Activated naive CD8-positive, alpha-beta T cell treated with anti-CD3 and anti-CD28 coated beads for 36 hours (primary cell): ENCODE measurements around the gene SERGEF. TPM values are rescaled to one million over a fixed set of nuclear protein-coding genes. Genes with fewer than 3 reads are reported as not detected.

Source experiments
- DNase-seq: peaks from one replicate; pipeline ENCODE4 v3.0.0; 2021
- H3K27ac Mint-ChIP-seq: one replicate; pipeline ENCODE4 v1.8.0; 2022; ENCODE audit warnings: mild to moderate bottlenecking, moderate library complexity, mixed read lengths
- H3K27me3 Mint-ChIP-seq: one replicate; pipeline ENCODE4 v1.8.0; 2022; ENCODE audit warnings: mild to moderate bottlenecking, mixed read lengths
- H3K36me3 Mint-ChIP-seq: one replicate; pipeline ENCODE4 v1.8.0; 2021; ENCODE audit warnings: mild to moderate bottlenecking, mixed read lengths
- H3K4me1 Mint-ChIP-seq: one replicate; pipeline ENCODE4 v1.8.0; 2021; ENCODE audit warnings: mixed read lengths
- H3K4me3 Mint-ChIP-seq: one replicate; pipeline ENCODE4 v1.8.0; 2022; ENCODE audit warnings: mild to moderate bottlenecking, moderate library complexity, mixed read lengths
- H3K9me3 Mint-ChIP-seq: one replicate; pipeline ENCODE4 v1.8.0; 2022; ENCODE audit warnings: mixed read lengths
- total RNA-seq, 2 experiments: library from RNA; stranded (reverse); gene quantifications; one replicate each; pipeline ENCODE4 v1.2.3, GENCODE V29; 2021

Gene SERGEF
- total RNA-seq, 2 experiments from 2014 or later: 37.0 to 38.0 TPM

GRCh38 chr11:17778956-17779860, 233.6 kb downstream of the SERGEF start:
- H3K27me3 Mint-ChIP-seq: no peaks in the 10 kb centered on the region
- H3K4me1 Mint-ChIP-seq: no peaks in the 10 kb centered on the region
- no peaks in the 10 kb centered on the region for H3K9me3 Mint-ChIP-seq
- no peaks in the 10 kb centered on the region for H3K36me3 Mint-ChIP-seq
- no peak overlapping the region for H3K4me3 Mint-ChIP-seq
- no peak for DNase-seq
- no peak overlapping the region for H3K27ac Mint-ChIP-seq

GRCh38 chr11:17778352-17778751, 234.5 kb downstream of the SERGEF start:
- H3K27me3 Mint-ChIP-seq: no peaks in the 10 kb centered on the region
- H3K4me3 Mint-ChIP-seq: no peak overlapping the region
- DNase-seq: no peak
- no peak overlapping the region for H3K27ac Mint-ChIP-seq
- no peaks in the 10 kb centered on the region for H3K9me3 Mint-ChIP-seq
- no peaks in the 10 kb centered on the region for H3K36me3 Mint-ChIP-seq
- H3K4me1 Mint-ChIP-seq: no peaks in the 10 kb centered on the region

- Mint-ChIP-seq H3K36me3 (no peaks in the 10 kb centered on the region), H3K4me3 (no peak overlapping the region), H3K4me1 (no peaks in the 10 kb centered on the region), H3K9me3 (no peaks in the 10 kb centered on the region), H3K27me3 (no peaks in the 10 kb centered on the region), H3K27ac (no peak overlapping the region)
- no peak for DNase-seq
Measured at GRCh38 chr11:17777738-17778091, 235.1 kb downstream of the SERGEF start.

GRCh38 chr11:17777086-17777737, 235.6 kb downstream of the SERGEF start:
- Mint-ChIP-seq H3K4me1 (no peaks in the 10 kb centered on the region), H3K4me3 (no peak overlapping the region), H3K27me3 (no peaks in the 10 kb centered on the region), H3K9me3 (no peaks in the 10 kb centered on the region), H3K27ac (no peak overlapping the region), H3K36me3 (no peaks in the 10 kb centered on the region)
- DNase-seq: no peak

- H3K9me3 Mint-ChIP-seq: no peaks in the 10 kb centered on the region
- H3K27ac Mint-ChIP-seq: no peak overlapping the region
- no peak for DNase-seq
- H3K4me1 Mint-ChIP-seq: no peaks in the 10 kb centered on the region
- H3K4me3 Mint-ChIP-seq: no peak overlapping the region
- no peaks in the 10 kb centered on the region for H3K36me3 Mint-ChIP-seq
- no peaks in the 10 kb centered on the region for H3K27me3 Mint-ChIP-seq
Measured at GRCh38 chr11:17776212-17776875, 236.5 kb downstream of the SERGEF start.

GRCh38 chr11:17775507-17776211, 237.2 kb downstream of the SERGEF start:
- H3K36me3 Mint-ChIP-seq: no peaks in the 10 kb centered on the region
- DNase-seq: no peak
- H3K27me3 Mint-ChIP-seq: no peaks in the 10 kb centered on the region
- H3K9me3 Mint-ChIP-seq: no peaks in the 10 kb centered on the region
- H3K4me3 Mint-ChIP-seq: no peak overlapping the region
- H3K4me1 Mint-ChIP-seq: no peaks in the 10 kb centered on the region
- H3K27ac Mint-ChIP-seq: no peak overlapping the region

- H3K27ac Mint-ChIP-seq: no peak overlapping the region
- no peaks in the 10 kb centered on the region for H3K36me3 Mint-ChIP-seq
- no peaks in the 10 kb centered on the region for H3K9me3 Mint-ChIP-seq
- no peak for DNase-seq
- no peaks in the 10 kb centered on the region for H3K4me1 Mint-ChIP-seq
- H3K4me3 Mint-ChIP-seq: no peak overlapping the region
- no peaks in the 10 kb centered on the region for H3K27me3 Mint-ChIP-seq
Measured at GRCh38 chr11:17775035-17775348, 237.9 kb downstream of the SERGEF start.

- H3K4me3 Mint-ChIP-seq: no peak overlapping the region
- H3K36me3 Mint-ChIP-seq: no peaks in the 10 kb centered on the region
- no peak overlapping the region for H3K27ac Mint-ChIP-seq
- no peaks in the 10 kb centered on the region for H3K9me3 Mint-ChIP-seq
- H3K27me3 Mint-ChIP-seq: no peaks in the 10 kb centered on the region
- H3K4me1 Mint-ChIP-seq: no peaks in the 10 kb centered on the region
- DNase-seq: no peak
Measured at GRCh38 chr11:17774232-17775034, 238.4 kb downstream of the SERGEF start.

GRCh38 chr11:17773674-17774073, 239.2 kb downstream of the SERGEF start:
- Mint-ChIP-seq H3K36me3 (no peaks in the 10 kb centered on the region), H3K27me3 (no peaks in the 10 kb centered on the region), H3K4me3 (no peak overlapping the region), H3K27ac (no peak overlapping the region), H3K4me1 (no peaks in the 10 kb centered on the region), H3K9me3 (no peaks in the 10 kb centered on the region)
- DNase-seq: no peak

- H3K4me3 Mint-ChIP-seq: no peak overlapping the region
- no peaks in the 10 kb centered on the region for H3K36me3 Mint-ChIP-seq
- no peak overlapping the region for H3K27ac Mint-ChIP-seq
- no peaks in the 10 kb centered on the region for H3K27me3 Mint-ChIP-seq
- no peak for DNase-seq
- no peaks in the 10 kb centered on the region for H3K4me1 Mint-ChIP-seq
- H3K9me3 Mint-ChIP-seq: no peaks in the 10 kb centered on the region
Measured at GRCh38 chr11:17772704-17773600, 239.9 kb downstream of the SERGEF start.

- Mint-ChIP-seq H3K27ac (peak overlapping the region; percentile 38), H3K4me3 (no peak overlapping the region), H3K27me3 (no peaks in the 10 kb centered on the region), H3K9me3 (no peaks in the 10 kb centered on the region), H3K36me3 (no peaks in the 10 kb centered on the region), H3K4me1 (no peaks in the 10 kb centered on the region)
- DNase-seq: no peak
Measured at GRCh38 chr11:17771841-17772401, 240.9 kb downstream of the SERGEF start.

- no peaks in the 10 kb centered on the region for H3K4me1 Mint-ChIP-seq
- no peak for DNase-seq
- no peaks in the 10 kb centered on the region for H3K27me3 Mint-ChIP-seq
- no peak overlapping the region for H3K4me3 Mint-ChIP-seq
- no peak overlapping the region for H3K27ac Mint-ChIP-seq
- no peaks in the 10 kb centered on the region for H3K36me3 Mint-ChIP-seq
- H3K9me3 Mint-ChIP-seq: no peaks in the 10 kb centered on the region
Measured at GRCh38 chr11:17771415-17771814, 241.4 kb downstream of the SERGEF start.

GRCh38 chr11:17770917-17771316, 241.9 kb downstream of the SERGEF start:
- H3K36me3 Mint-ChIP-seq: no peaks in the 10 kb centered on the region

More at GRCh38 chr11:17770917-17771316, 241.9 kb downstream of the SERGEF start:
- H3K4me1 Mint-ChIP-seq: no peaks in the 10 kb centered on the region
- H3K27ac Mint-ChIP-seq: no peak overlapping the region
- no peak for DNase-seq
- H3K27me3 Mint-ChIP-seq: no peaks in the 10 kb centered on the region
- H3K9me3 Mint-ChIP-seq: no peaks in the 10 kb centered on the region
- no peak overlapping the region for H3K4me3 Mint-ChIP-seq
